HG03354 (cell line): ENCODE measurements around the gene CTBS.
"Not testable (repeated sequence)": the region's sequence is repeated elsewhere in the genome, so short reads cannot be mapped to it uniquely, and the experiment has no call there.

Source experiments
- ATAC-seq: cut with Tn5 transposase; IDR thresholded peaks from one replicate; pipeline ENCODE4 v1.9.1; 2021; ENCODE audit warnings: mild to moderate bottlenecking; ENCODE audit not compliant: unreplicated experiment, poor library complexity, severe bottlenecking

The CTBS gene

DNA sequence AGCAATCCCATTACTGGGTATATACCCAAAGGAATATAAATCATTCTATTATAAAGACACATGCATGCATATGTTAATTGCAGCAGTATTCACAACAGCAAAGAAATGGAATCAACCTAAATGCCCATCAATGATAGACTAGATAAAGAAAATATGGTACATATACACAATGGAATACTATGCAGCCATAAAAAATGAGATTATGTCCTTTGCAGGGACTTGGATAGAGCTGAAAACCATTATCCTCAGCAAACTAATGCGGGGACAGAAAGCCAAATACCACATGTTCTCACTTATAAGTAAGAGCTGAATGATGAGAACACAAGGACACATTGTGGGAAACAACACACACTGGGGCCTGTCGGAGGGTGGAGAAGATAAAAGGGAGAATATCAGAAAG is 20.7 kb upstream of the CTBS start:
- not testable (repeated sequence) for ATAC-seq

DNA sequence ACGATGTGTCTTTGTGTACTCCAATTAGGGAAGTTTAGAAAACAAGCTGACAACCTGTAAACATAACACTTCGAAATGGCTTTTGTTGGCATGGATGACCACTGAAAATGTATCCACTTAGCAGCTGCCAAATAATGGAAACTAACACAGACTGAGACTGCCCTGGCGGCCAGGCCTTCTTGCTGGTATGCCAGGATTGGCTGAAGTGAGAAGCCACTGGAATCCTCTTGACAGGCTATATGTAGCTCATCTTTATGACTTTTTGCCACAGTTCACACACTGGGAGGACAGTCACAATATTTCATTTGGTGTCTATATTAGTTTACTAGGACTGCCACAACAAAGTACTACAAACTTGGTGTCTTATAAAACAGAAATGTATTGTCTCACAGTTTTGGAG is 12.9 kb upstream of the CTBS start:
- no peak for ATAC-seq

DNA sequence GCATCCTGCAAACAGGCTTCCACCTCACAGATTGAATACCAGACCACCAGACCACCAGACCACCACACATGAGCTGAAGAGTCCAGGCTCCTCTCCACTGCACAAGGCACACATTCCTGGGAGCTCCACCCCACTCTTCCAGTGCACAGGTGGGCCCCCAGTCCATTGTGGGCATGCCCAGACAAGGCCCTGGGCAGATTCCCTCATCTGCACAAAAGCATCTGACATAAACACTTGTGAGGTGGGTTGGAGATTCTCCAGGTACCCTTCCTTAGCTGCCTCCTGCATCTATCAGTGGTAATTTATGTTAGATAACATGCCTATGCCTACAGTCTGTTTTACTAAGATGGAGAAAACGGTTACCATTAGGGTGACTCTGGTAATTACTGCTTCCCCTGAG is 11.6 kb upstream of the CTBS start:
- no peak for ATAC-seq

DNA sequence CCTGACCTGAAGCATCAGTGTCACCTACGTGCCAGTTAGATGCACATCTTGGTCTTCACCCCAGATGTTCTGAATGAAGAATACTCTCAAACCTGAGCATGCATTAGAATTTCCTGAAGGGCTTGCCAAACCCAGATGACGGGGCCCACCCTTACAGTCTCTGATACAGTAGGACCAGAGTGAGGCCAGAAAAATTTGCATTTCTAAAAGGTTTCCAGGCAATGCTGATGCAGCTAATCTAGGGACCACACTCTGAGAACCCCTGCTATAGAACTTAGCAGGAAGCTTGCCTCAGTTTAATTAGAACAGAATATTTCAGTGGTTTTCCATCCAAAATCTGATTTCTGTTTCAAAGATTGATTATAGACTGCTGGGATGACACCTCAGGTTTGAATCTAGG is 9.9 kb upstream of the CTBS start:
- ATAC-seq = no peak

DNA sequence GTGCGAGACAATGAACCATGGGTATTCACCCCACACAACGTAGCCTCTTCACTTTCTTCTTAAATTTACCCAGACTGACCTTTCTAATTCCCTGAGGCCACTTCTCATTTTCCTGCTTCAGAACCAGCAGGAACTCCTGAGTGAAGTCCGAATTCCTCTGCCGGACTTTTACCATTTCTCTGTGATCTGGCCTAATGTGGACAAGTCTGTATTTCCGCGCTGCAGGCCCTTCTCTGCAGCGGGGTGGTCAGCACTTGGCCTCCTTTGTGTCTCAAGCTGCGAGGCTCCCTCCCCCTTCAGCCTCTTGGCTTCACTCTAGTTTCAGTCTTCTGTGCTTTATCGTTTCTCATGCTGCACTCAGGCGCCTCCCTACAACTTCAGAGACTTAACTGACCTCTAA is 9.4 kb upstream of the CTBS start:
- ATAC-seq = no peak

DNA sequence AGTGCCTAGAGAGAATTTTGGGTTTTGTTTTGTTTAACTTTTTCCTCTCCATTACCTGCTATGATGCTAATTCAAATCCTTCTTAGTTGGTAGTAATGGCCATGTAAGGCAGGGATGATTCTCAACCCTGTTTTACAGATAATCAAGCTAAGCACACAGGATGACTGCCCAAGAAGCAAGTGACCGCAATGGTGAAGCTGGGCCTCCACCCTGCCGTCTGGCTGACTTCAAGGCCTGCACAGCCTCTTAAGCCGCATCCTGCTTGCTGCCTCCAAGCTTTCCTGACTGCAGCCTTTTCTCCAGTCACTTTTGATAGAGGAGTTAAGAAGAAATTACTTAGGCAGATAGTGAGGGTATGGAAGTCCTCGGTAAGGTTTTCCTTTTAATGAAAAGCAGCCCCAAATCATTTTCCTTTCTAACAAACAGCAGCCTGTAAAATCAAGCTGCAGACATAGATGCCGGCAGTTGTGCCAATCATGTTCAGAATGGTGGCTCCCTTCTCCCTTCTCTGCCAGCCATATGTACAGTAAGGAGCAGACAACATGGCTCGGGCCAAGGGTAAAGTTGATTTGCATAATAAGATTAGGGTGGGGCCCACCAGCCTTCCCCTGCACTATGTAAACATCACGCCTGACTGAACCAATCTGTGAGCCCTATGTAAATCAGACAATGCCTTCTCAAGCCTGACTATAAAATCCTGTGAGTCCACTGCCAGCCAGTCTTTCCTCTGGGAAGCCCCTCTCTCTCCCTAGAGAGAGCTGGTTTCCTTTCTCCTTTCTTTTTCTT is 8.8 kb upstream of the CTBS start:
- ATAC-seq = peak; percentile 77

DNA sequence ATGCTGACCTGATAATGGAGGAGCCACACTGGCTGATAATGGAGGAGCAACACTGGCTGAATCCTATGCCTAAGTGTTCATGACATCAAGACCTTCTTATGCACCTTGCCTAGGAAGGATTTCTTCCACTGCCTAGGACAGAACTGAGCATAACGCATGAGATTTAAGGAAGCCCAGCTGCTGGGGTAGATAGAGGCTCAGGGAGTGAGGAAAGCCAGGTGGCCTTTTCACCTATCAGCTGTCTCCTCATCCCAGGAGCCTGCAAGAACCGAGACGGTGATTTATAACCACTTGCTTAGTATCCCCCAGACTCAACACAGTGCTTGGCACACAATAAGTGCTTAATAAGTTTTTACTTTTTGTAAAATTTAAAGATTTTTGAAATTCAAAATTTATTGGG is 7.4 kb upstream of the CTBS start:
- ATAC-seq = no peak

DNA sequence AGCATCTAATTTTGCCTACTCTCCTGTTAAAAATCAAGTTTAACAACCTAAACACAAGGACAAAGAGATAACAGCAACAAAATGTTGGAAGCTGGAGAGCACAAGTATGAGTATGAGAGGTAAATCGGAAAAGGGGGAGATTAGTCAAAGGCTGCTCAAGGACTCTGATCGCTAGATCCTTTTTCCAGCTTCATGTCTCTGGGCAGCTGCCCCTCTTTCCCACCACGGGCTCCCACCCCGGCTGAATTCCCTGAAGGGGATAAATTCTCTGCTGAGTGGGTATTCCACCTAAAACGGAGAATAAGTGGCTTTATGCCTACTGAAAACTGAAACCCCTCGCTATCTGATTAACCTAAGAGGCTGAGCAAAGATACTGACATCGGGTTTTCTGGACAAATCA is 696 bp upstream of the CTBS start:
- no peak for ATAC-seq

DNA sequence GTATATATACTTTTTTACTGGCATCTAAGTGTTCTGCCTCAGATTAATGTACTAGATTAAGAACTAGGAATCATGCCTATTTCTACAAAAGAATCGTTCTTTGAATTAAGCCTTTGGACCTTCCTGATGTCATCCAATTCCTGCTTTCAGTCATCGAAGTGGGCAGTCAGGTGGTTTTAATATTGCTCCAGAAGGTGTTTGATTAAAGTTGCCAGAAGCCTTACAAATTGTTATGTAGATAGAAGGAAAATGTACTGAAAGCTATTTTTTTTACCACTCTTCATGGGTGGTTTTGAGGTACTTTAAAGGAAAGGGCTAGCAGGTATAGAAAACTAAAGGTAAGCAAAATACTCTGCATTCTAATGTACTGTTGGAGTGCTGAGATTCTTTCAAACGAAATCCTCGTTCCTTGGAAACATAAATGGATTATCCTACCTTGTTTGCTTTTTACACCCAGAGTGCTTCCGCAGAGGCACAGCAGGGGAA is 716 bp downstream of the CTBS start:
- ATAC-seq = peak; percentile 6

DNA sequence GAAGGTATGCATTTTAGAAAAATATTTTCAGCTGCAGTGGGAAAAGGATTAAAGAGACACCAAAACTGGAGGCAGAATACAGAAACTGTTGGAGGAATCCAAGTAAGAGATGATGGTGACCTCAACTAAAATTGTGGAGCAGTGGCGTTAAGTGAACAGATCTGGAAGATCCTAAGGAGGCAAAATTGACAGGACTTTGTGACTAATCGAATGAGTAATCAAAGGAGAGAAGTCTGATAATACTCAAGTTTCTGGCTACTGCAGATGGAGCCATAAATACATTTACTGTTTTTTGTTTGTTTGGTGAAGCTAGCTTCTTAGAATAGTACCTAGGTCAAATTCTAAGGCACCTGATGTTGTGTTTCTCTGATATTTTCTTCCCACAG is 3.1 kb downstream of the CTBS start:
- ATAC-seq = no peak

DNA sequence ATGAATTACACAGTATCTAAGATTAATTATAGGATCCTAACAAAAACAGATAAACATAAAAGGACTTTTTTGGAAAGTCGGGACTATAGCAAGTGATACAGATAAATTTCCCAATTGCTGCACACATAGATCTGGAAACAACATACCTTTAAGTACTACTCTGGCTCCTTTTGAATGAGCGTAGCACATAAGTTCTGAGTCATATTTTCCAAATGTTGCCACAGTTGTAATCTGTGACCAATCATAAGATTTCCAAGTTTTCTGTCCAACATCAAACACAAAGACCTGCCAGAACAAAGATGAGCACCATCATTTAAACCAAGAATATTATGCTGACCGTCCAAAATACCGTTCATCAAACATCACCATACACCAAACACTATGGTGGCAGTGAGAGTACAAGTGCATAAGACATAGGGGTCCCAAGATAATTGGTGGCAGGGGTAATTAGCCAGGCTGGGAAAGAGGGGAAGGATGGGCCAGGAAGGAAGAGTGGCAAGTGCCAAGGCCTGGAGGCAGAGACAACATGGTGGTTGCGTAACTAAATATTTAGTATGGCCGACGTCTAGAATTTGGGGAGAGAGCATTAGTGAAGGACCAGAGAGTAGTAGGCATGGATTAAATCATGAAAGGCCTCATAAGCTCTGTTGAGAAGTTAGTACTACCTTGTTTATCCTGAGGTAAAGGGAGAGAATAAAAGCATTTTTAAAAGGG is 3.6 kb downstream of the CTBS start:
- ATAC-seq = no peak

DNA sequence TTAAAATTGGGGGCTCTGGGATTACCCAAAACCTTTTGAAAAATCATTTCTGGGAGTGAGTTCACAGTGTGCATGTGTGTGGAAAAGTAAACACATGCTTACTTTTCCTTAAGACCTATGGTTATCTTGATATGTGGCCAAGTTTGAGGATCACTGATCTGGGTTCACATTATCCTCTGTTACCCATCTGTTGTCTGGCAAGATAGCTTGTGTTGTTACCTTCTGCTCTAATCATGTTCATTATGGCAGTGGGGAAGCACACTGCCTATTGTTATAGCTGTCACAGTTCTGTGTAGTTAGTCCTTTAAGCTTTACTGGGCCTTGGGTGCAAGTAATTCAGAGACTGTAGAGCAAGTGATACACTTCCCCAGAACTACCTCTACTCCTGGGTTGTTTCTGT is 5.0 kb downstream of the CTBS start:
- no peak for ATAC-seq

DNA sequence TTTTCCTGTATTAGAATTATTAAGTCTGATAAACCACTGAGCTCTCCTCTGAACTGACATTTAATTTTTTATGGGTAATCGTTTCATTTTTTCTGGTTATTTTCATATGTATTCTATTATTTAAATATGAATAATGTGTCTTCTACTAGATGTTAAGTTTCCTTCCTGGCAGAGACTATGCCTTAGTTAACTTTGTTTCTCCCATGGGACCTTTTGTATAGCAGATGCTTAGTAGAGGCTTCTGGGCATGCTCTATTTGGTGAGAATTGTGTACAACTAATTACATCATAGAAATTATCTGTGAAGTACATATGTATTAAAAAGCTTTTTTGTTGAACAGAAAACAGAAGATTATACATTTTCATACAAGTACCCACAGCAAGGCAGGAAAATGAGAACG is 23.4 kb downstream of the CTBS start:
- no peak for ATAC-seq

DNA sequence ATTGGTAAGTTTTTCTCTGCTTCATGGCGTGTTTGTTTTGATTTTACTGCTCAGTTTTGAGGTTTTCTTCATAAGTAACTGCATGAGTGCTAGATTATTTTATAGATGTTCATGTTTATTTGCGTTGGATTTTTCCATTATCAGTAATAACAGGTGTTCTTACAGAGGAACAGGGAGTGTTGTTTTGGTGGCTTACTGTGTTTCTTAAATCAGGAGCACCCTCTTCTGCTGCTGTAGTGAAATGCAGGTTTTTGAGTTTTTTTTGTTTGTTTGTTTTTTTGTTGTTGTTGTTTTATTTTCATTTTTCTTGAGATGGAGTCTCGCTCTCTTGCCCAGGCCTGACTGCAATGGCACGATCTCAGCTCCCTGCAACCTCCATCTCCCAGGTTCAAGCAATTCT is 32.6 kb downstream of the CTBS start:
- no peak for ATAC-seq

DNA sequence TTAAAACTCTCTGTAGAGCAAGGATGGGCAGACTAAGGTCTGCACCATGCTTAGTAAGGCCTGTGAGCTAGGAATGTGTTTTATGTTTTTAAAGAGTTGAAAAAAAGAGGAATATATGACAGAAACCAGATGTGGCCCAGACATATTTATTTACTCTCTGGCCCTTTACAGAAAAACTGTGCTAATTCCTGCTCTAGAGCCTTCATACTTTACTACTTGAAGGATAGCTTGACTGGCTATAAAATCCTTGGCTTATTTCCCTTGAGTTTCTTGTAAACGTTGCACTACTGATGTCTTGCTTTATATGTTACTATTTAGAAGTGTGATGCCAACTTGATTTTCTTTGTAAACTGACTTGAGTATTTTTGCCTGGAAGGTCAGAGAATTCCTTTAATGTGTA is 33.5 kb downstream of the CTBS start:
- no peak for ATAC-seq

DNA sequence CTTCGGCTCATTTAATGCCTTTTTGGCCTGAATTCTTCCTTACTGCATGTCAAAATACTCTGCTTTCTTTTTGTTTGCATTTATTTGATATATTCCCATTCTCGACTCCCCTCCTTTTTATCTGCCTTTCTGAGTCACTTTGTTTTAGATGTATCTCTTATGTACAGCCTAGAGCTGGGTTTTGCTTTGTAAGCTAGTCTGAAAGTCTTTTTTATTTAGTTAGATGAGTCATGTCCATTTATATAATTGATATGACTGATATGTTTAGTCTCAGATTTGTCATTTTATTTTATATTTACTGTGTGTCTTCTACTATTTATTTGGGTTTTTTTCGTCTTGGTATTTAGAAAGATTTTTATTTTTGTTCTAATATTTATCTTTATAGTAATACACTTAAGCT is 34.3 kb downstream of the CTBS start:
- no peak for ATAC-seq

DNA sequence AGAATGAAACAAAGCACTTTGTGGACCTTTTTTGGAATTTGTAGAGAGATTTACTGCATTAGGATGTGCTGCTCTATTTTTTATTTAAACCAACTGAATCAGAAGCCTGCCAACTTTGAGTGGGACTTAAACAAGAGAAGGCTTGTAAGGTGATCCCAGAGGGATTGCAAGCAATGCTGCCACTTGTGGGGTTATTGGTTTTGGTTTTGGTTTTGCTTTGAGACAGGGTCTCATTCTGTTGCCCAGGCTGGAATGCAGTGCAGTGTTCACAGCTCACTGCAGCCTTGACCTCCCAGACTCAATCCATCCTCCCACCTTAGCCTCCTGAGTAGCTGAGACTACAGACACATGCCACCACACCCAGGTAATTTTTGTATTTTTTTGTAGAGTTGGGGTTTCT is 35.6 kb downstream of the CTBS start:
- ATAC-seq = no peak

DNA sequence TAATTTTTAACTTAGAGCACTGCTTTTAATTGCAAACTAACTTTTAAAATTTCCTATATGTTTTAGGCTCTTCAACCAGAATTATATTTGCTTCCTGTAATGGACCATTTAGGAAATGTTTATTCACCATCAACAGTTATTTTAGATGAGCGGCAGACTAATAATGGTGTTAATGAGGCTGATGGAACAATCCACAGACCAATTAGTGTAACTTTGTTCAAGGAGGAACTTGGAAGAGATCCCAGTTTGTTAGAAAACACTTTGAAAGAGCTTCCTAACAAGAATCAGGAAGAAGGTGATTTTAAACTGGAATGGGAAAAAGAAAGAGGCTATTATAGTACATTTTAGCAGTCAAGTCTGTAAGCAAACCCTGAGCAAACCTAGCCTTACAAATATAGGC is 48.5 kb downstream of the CTBS start:
- ATAC-seq = no peak

DNA sequence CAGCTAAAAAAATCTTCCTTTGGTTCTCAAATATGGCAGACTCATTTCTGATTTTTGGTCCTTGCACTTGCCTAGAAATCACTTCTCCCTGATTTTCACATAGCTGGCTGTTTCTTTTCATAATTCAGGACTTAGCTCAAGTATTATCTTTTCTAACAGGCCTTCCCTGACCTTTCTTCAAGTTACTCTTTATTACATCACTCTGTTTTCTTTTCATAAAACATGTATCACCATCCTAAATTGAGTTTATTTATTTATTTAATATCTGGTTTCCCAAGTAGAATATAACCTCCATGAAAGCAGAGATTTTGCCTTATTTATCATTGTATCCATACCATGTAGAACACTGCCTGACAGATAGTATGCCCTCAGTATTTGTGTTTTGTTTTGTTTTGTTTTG is 49.6 kb downstream of the CTBS start:
- ATAC-seq = no peak

DNA sequence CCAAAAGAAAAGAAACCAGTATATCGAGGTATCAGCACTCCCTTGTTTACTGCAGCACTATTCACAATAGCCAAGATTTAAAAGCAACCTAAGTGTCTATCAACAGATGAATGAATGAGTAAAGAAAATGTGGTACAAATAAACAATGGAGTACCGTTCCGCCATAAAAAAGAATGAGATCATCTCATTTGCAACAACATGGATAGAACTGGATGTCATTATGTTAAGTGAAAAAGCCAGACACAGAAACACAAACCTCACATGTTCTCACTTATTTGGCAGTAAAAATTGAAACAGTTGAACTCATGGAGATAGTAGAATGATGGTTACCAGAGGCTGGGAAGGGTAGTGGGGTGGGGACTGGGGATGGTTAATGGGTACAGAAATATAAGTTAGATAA is 63.6 kb downstream of the CTBS start:
- ATAC-seq = no peak

DNA sequence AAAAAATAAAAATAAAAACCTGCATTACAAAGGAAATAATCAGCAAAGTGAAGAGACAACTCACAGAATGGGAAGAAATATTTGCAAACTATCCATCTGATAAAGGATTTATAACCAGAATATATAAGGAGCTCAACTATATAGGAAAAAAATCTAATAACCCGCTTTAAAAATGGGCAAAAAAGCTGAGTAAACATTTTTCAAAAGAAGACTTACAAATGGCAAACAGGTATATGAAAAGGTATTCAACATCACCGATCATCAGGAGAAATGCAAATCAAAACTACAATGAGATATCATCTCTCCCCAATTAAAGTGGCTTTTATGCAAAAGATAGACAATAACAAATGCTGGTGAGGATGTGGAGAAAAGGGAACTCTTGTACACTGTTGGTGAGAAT is 64.1 kb downstream of the CTBS start:
- ATAC-seq = no peak
